Activated CD4-positive, alpha-beta T cell treated with anti-CD3 and anti-CD28 coated beads, Interleukin-2, amount 10 ng/mL, durations not matched to agents 7 days and 5 days (primary cell): ENCODE measurements around the gene PLXDC2. TPM values are rescaled to one million over a fixed set of nuclear protein-coding genes. Genes with fewer than 3 reads are reported as not detected.
"Not testable (repeated sequence)": the region's sequence is repeated elsewhere in the genome, so short reads cannot be mapped to it uniquely, and the experiment has no call there.

Experiments used
- CTCF ChIA-PET: fragments of 350-600 bp; sonication (Branson Sonifier 250); formaldehyde crosslinking; loops from one replicate; lab custom pipeline; 2021; ENCODE audit warnings: antibody characterized with exemption; lab: Charles Lee
- POLR2A ChIA-PET: fragments of 350-600 bp; sonication (Branson Sonifier 250); formaldehyde crosslinking; loops from one replicate; lab custom pipeline; 2021; ENCODE audit warnings: antibody characterized with exemption; lab: Charles Lee
- DNase-seq: peaks from one replicate; pipeline ENCODE4 v3.0.0-alpha.2; 2020
- H3K27ac Mint-ChIP-seq: one replicate; pipeline ENCODE4 v1.8.0; 2021; ENCODE audit warnings: mild to moderate bottlenecking, moderate library complexity, mixed read lengths
- H3K27me3 Mint-ChIP-seq: one replicate; pipeline ENCODE4 v1.8.0; 2021; ENCODE audit warnings: mixed read lengths
- H3K36me3 Mint-ChIP-seq: one replicate; pipeline ENCODE4 v1.8.0; 2021; ENCODE audit warnings: low read depth, mixed read lengths
- H3K4me1 Mint-ChIP-seq: one replicate; pipeline ENCODE4 v1.8.0; 2021; ENCODE audit warnings: mixed read lengths
- H3K4me3 Mint-ChIP-seq: one replicate; pipeline ENCODE4 v1.8.0; 2021; ENCODE audit warnings: mild to moderate bottlenecking, moderate library complexity, mixed read lengths
- H3K9me3 Mint-ChIP-seq: one replicate; pipeline ENCODE4 v1.8.0; 2021; ENCODE audit warnings: mixed read lengths
- total RNA-seq, 2 experiments: library from RNA; stranded (reverse); gene quantifications; one replicate each; pipeline ENCODE4 v1.2.3, GENCODE V29; 2021

Gene PLXDC2
- total RNA-seq, 2 experiments from 2014 or later = not detected

GRCh38 chr10:20180766-20181165 is 364.5 kb downstream of the PLXDC2 start:
- DNase-seq = no peak
- Mint-ChIP-seq H3K9me3 (no peaks in the 10 kb centered on the region), H3K4me3 (no peak overlapping the region), H3K4me1 (no peaks in the 10 kb centered on the region), H3K36me3 (no peaks in the 10 kb centered on the region), H3K27me3 (no peaks in the 10 kb centered on the region), H3K27ac (no peak overlapping the region)
- ChIA-PET CTCF (no interaction called here), POLR2A (no interaction called here)

- no peaks in the 10 kb centered on the region for H3K27me3 Mint-ChIP-seq
- POLR2A ChIA-PET = interaction anchor here (0.6 kb wide), 1 partner anchor 464 kb away, joined by 5 read pairs; no protein-coding TSS in a partner anchor
- DNase-seq = no peak
- CTCF ChIA-PET = no interaction called here
- H3K4me1 Mint-ChIP-seq = no peaks in the 10 kb centered on the region
- no peak overlapping the region for H3K4me3 Mint-ChIP-seq
- H3K27ac Mint-ChIP-seq = no peak overlapping the region
- H3K9me3 Mint-ChIP-seq = peaks cover under 1% of the 10 kb centered on the region
- no peaks in the 10 kb centered on the region for H3K36me3 Mint-ChIP-seq
Observed at GRCh38 chr10:20181434-20181833, 365.2 kb downstream of the PLXDC2 start.

- H3K4me3 Mint-ChIP-seq = no peak overlapping the region
- H3K4me1 Mint-ChIP-seq = no peaks in the 10 kb centered on the region
- no peaks in the 10 kb centered on the region for H3K36me3 Mint-ChIP-seq
- ChIA-PET POLR2A (no interaction called here), CTCF (no interaction called here)
- H3K27me3 Mint-ChIP-seq = no peaks in the 10 kb centered on the region
- DNase-seq = no peak
- no peak overlapping the region for H3K27ac Mint-ChIP-seq
- peaks cover 4% of the 10 kb centered on the region for H3K9me3 Mint-ChIP-seq
Observed at GRCh38 chr10:20185116-20185515, 368.9 kb downstream of the PLXDC2 start.

GRCh38 chr10:20191392-20191791 is 375.2 kb downstream of the PLXDC2 start:
- H3K27ac Mint-ChIP-seq, H3K4me3 Mint-ChIP-seq, POLR2A ChIA-PET, CTCF ChIA-PET, H3K9me3 Mint-ChIP-seq, H3K4me1 Mint-ChIP-seq, H3K27me3 Mint-ChIP-seq, DNase-seq, H3K36me3 Mint-ChIP-seq: not testable (repeated sequence)

- Mint-ChIP-seq H3K4me1 (no peaks in the 10 kb centered on the region), H3K9me3 (no peaks in the 10 kb centered on the region), H3K4me3 (no peak overlapping the region), H3K36me3 (no peaks in the 10 kb centered on the region), H3K27ac (no peak overlapping the region), H3K27me3 (no peaks in the 10 kb centered on the region)
- DNase-seq = no peak
- ChIA-PET POLR2A (no interaction called here), CTCF (no interaction called here)
Observed at GRCh38 chr10:20195076-20195475, 378.8 kb downstream of the PLXDC2 start.

- no peaks in the 10 kb centered on the region for H3K27me3 Mint-ChIP-seq
- no peak overlapping the region for H3K4me3 Mint-ChIP-seq
- ChIA-PET POLR2A (no interaction called here), CTCF (no interaction called here)
- no peaks in the 10 kb centered on the region for H3K4me1 Mint-ChIP-seq
- no peak overlapping the region for H3K27ac Mint-ChIP-seq
- DNase-seq = no peak
- no peaks in the 10 kb centered on the region for H3K9me3 Mint-ChIP-seq
- H3K36me3 Mint-ChIP-seq = no peaks in the 10 kb centered on the region
Observed at GRCh38 chr10:20200758-20201157, 384.5 kb downstream of the PLXDC2 start.

GRCh38 chr10:20202337-20202736 is 386.1 kb downstream of the PLXDC2 start:
- Mint-ChIP-seq H3K4me3 (no peak overlapping the region), H3K4me1 (no peaks in the 10 kb centered on the region), H3K36me3 (no peaks in the 10 kb centered on the region), H3K27me3 (no peaks in the 10 kb centered on the region), H3K27ac (no peak overlapping the region), H3K9me3 (no peaks in the 10 kb centered on the region)
- ChIA-PET CTCF (no interaction called here), POLR2A (no interaction called here)
- no peak for DNase-seq

- Mint-ChIP-seq H3K4me3 (no peak overlapping the region), H3K4me1 (no peaks in the 10 kb centered on the region), H3K9me3 (no peaks in the 10 kb centered on the region), H3K27ac (no peak overlapping the region), H3K27me3 (no peaks in the 10 kb centered on the region), H3K36me3 (no peaks in the 10 kb centered on the region)
- CTCF ChIA-PET = interaction anchor here (0.6 kb wide), 1 partner anchor 1042 kb away, joined by 3 read pairs; no protein-coding TSS in a partner anchor
- no peak for DNase-seq
- POLR2A ChIA-PET = no interaction called here
Observed at GRCh38 chr10:20207653-20208052, 391.4 kb downstream of the PLXDC2 start.

- H3K9me3 Mint-ChIP-seq, H3K27me3 Mint-ChIP-seq, H3K27ac Mint-ChIP-seq, CTCF ChIA-PET, H3K4me3 Mint-ChIP-seq, H3K4me1 Mint-ChIP-seq, DNase-seq, H3K36me3 Mint-ChIP-seq, POLR2A ChIA-PET: not testable (repeated sequence)
Observed at GRCh38 chr10:20209098-20209497, 392.9 kb downstream of the PLXDC2 start.

- H3K9me3 Mint-ChIP-seq = peaks cover 3% of the 10 kb centered on the region
- ChIA-PET CTCF (interaction anchor here (0.5 to 0.6 kb wide), 2 partner anchors 19 to 1673 kb away, joined by 3 read pairs; no protein-coding TSS in a partner anchor), POLR2A (no interaction called here)
- H3K27ac Mint-ChIP-seq = no peak overlapping the region
- H3K36me3 Mint-ChIP-seq = no peaks in the 10 kb centered on the region
- no peaks in the 10 kb centered on the region for H3K4me1 Mint-ChIP-seq
- H3K27me3 Mint-ChIP-seq = no peaks in the 10 kb centered on the region
- no peak overlapping the region for H3K4me3 Mint-ChIP-seq
- no peak for DNase-seq
Observed at GRCh38 chr10:20215547-20216152, 399.4 kb downstream of the PLXDC2 start.

- Mint-ChIP-seq H3K27ac (no peak overlapping the region), H3K9me3 (no peaks in the 10 kb centered on the region), H3K4me1 (no peaks in the 10 kb centered on the region), H3K27me3 (no peaks in the 10 kb centered on the region), H3K36me3 (no peaks in the 10 kb centered on the region), H3K4me3 (no peak overlapping the region)
- no peak for DNase-seq
- POLR2A ChIA-PET = no interaction called here
- CTCF ChIA-PET = no interaction called here
Observed at GRCh38 chr10:20221356-20221755, 405.1 kb downstream of the PLXDC2 start.

GRCh38 chr10:20228729-20229128 is 412.5 kb downstream of the PLXDC2 start:
- POLR2A ChIA-PET = no interaction called here
- peaks cover 6% of the 10 kb centered on the region for H3K9me3 Mint-ChIP-seq
- no peak for DNase-seq
- no peak overlapping the region for H3K27ac Mint-ChIP-seq
- no peaks in the 10 kb centered on the region for H3K36me3 Mint-ChIP-seq
- H3K27me3 Mint-ChIP-seq = no peaks in the 10 kb centered on the region
- no peaks in the 10 kb centered on the region for H3K4me1 Mint-ChIP-seq
- H3K4me3 Mint-ChIP-seq = no peak overlapping the region
- CTCF ChIA-PET = no interaction called here

- no peak overlapping the region for H3K27ac Mint-ChIP-seq
- H3K4me1 Mint-ChIP-seq = no peaks in the 10 kb centered on the region
- DNase-seq = no peak
- no peaks in the 10 kb centered on the region for H3K36me3 Mint-ChIP-seq
- POLR2A ChIA-PET = no interaction called here
- CTCF ChIA-PET = no interaction called here
- no peak overlapping the region for H3K4me3 Mint-ChIP-seq
- no peaks in the 10 kb centered on the region for H3K27me3 Mint-ChIP-seq
- peaks cover 6% of the 10 kb centered on the region for H3K9me3 Mint-ChIP-seq
Observed at GRCh38 chr10:20232079-20232705, 416.0 kb downstream of the PLXDC2 start.

GRCh38 chr10:20233423-20233822 is 417.2 kb downstream of the PLXDC2 start:
- no peak for DNase-seq
- Mint-ChIP-seq H3K36me3 (no peaks in the 10 kb centered on the region), H3K9me3 (no peaks in the 10 kb centered on the region), H3K4me1 (no peaks in the 10 kb centered on the region), H3K4me3 (no peak overlapping the region), H3K27ac (no peak overlapping the region), H3K27me3 (no peaks in the 10 kb centered on the region)
- POLR2A ChIA-PET = no interaction called here
- CTCF ChIA-PET = no interaction called here
